Ovary (tissue), 3 donors: ENCODE data around the gene TBC1D2.
A peak's percentile ranks its signal among the peaks of the same experiment; 100 is the strongest.

Experiments
- CTCF ChIP-seq, 3 donors: fragments of 450-650 bp in 2 of 3; fragments of 200-600 bp in 1 of 3; IDR thresholded peaks; one replicate each; pipeline versions ENCODE4 v1.5.1 to v1.8.0; 2016 to 2022; ENCODE audit warnings: antibody characterized with exemption in 3 of 3, mild to moderate bottlenecking in 1 of 3
- EP300 ChIP-seq: sonication (generic); formaldehyde crosslinking; IDR thresholded peaks from one replicate; pipeline ENCODE4 v1.6.1; 2017; ENCODE audit warnings: antibody characterized with exemption
- POLR2A ChIP-seq: fragments of 450-650 bp; IDR thresholded peaks from one replicate; pipeline ENCODE4 v1.6.1; 2017; ENCODE audit warnings: antibody characterized with exemption, mild to moderate bottlenecking, moderate library complexity
- donor health status: DM: no; HTN: no; CAD: no.

DNA sequence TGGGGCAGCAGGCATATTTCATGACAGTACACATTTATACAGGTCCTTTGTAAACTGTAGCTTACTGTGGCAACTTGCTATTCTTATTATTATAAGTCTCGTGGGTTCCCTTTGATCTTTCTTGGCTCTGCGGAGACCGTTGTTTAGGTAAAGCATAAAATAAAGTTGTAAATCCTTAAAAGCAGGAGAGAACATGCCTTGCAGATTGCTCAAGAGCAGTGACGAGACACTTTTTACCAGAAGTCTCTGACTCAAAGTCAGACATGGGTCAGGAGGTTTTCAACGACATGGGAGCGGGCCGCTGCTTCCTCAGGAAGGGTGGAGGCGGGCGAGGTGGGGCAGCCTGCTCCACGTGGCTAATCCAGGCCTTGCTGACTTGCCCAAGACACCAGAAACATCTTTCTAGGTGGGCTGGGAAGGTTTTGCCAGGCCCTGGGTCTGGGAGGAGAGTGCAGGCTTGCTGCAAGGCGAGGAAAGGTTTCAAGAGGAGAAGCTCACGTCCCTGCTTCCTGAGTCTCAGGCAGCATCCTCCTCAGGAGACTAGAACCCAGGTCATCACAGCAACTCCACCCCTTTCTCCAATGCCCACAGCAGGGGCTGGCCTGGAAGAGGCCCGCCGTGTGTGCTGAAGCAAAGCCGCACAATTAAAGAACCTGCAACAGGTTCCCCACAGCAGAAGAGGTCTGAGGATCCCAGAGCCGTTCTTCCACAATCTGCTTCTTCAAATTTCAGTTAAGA, 6.5 kb downstream of the TBC1D2 start:
- TF ChIP-seq CTCF (IDR thresholded peaks at IDR 0.05) (no peak), EP300 (peak; percentile 23), POLR2A (no peak)
